ENCODE data around the gene CACNA1S. TPM values are rescaled to one million over a fixed set of nuclear protein-coding genes. Genes with fewer than 3 reads are reported as not detected.

The CACNA1S gene
- total RNA-seq, 2 donors from 2014 or later, result not detected

GRCh38 chr1:201105688-201106087 lies 6.5 kb downstream of the CACNA1S start:
- no peaks in the 10 kb centered on the region for H3K9me3 ChIP-seq (ENCODE audit: control insufficient read depth, low read length, poor library complexity, severe bottlenecking)
- Mint-ChIP-seq H3K27ac (no peak overlapping the region), H3K36me3 (ENCODE audit: low read depth) (no peaks in the 10 kb centered on the region), H3K4me1 (peaks cover 3% of the 10 kb centered on the region), H3K4me3 (no peak overlapping the region), H3K27me3 (peaks cover 10% of the 10 kb centered on the region)
- DNase-seq, result no peak
- ATAC-seq, result no peak

- H3K9me3 ChIP-seq (ENCODE audit: control insufficient read depth, low read length, poor library complexity, severe bottlenecking), result no peaks in the 10 kb centered on the region
- no peak overlapping the region for H3K27ac Mint-ChIP-seq
- H3K27me3 Mint-ChIP-seq, result peaks cover 15% of the 10 kb centered on the region
- DNase-seq (no peak), ATAC-seq (no peak)
- peaks cover 3% of the 10 kb centered on the region for H3K4me1 Mint-ChIP-seq
- H3K4me3 Mint-ChIP-seq, result no peak overlapping the region
- no peaks in the 10 kb centered on the region for H3K36me3 Mint-ChIP-seq (ENCODE audit: low read depth)
Measured at GRCh38 chr1:201104141-201104540, 8.1 kb downstream of the CACNA1S start.

- no peaks in the 10 kb centered on the region for H3K9me3 ChIP-seq (ENCODE audit: control insufficient read depth, low read length, poor library complexity, severe bottlenecking)
- Mint-ChIP-seq H3K4me3 (no peak overlapping the region), H3K27me3 (peaks cover 16% of the 10 kb centered on the region), H3K27ac (no peak overlapping the region), H3K4me1 (peaks cover 3% of the 10 kb centered on the region), H3K36me3 (ENCODE audit: low read depth) (no peaks in the 10 kb centered on the region)
- no peak for ATAC-seq
- DNase-seq, result no peak
Measured at GRCh38 chr1:201103666-201104065, 8.6 kb downstream of the CACNA1S start.

GRCh38 chr1:201100169-201100930 lies 11.9 kb downstream of the CACNA1S start:
- H3K36me3 Mint-ChIP-seq (ENCODE audit: low read depth), result peaks cover 5% of the 10 kb centered on the region
- peaks cover 8% of the 10 kb centered on the region for H3K4me1 Mint-ChIP-seq

DNA sequence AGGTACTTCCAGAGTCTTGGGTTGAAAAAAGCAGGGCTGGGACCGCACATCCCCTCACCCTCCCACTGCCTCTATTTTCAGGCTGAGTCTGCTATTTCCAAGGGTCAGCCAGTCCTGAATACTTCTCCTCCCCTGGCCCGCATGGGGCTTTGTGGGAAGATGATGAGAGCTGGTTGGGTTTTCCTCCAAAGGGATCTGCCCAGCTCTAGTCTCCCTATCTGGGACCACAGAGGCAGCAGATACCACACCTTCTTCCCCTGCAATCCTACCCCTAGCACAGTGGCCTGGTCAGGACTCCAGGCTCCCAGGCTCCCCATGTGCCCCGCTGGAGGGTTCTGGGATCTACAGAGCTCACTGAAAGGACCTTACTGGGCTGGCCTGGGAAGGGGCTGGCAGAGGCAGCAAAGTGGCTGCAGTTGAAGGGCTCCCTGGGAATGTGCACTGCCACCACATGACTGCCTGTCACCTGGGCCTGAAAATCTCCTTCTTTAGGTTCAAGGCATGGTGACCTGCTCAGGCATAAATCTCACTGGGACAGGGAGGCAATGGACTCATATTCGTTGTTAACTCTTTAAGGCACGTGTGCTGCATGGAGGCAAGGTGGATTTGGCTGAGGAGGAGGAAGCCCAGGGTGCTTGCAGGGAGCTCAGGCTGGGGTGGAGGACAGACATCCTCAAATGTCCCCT lies 13.1 kb downstream of the CACNA1S start:
- H3K9me3 ChIP-seq (ENCODE audit: control insufficient read depth, low read length, poor library complexity, severe bottlenecking), result no peaks in the 10 kb centered on the region
- Mint-ChIP-seq H3K36me3 (ENCODE audit: low read depth) (peaks cover 5% of the 10 kb centered on the region), H3K4me3 (no peak overlapping the region), H3K4me1 (peaks cover 8% of the 10 kb centered on the region), H3K27ac (no peak overlapping the region), H3K27me3 (peaks cover 49% of the 10 kb centered on the region)
- DNase-seq (no peak), ATAC-seq (no peak)

More at GRCh38 chr1:201100169-201100930, 11.9 kb downstream of the CACNA1S start:
- DNase-seq (no peak), ATAC-seq (no peak)
- no peaks in the 10 kb centered on the region for H3K9me3 ChIP-seq (ENCODE audit: control insufficient read depth, low read length, poor library complexity, severe bottlenecking)
- H3K27ac Mint-ChIP-seq, result no peak overlapping the region
- no peak overlapping the region for H3K4me3 Mint-ChIP-seq
- H3K27me3 Mint-ChIP-seq, result peaks cover 36% of the 10 kb centered on the region

- Mint-ChIP-seq H3K27ac (no peak overlapping the region), H3K36me3 (ENCODE audit: low read depth) (peaks cover 5% of the 10 kb centered on the region), H3K27me3 (peaks cover 55% of the 10 kb centered on the region), H3K4me3 (no peak overlapping the region), H3K4me1 (peaks cover 8% of the 10 kb centered on the region)
- DNase-seq (no peak), ATAC-seq (no peak)
- H3K9me3 ChIP-seq (ENCODE audit: control insufficient read depth, low read length, poor library complexity, severe bottlenecking), result no peaks in the 10 kb centered on the region
Measured at GRCh38 chr1:201096977-201097856, 15.0 kb downstream of the CACNA1S start.

- DNase-seq (no peak), ATAC-seq (no peak)
- no peak overlapping the region for H3K4me3 Mint-ChIP-seq
- H3K36me3 Mint-ChIP-seq (ENCODE audit: low read depth), result peaks cover 5% of the 10 kb centered on the region
- H3K27me3 Mint-ChIP-seq, result peaks cover 59% of the 10 kb centered on the region
- H3K27ac Mint-ChIP-seq, result no peak overlapping the region
- H3K4me1 Mint-ChIP-seq, result peaks cover 8% of the 10 kb centered on the region
- H3K9me3 ChIP-seq (ENCODE audit: control insufficient read depth, low read length, poor library complexity, severe bottlenecking), result no peaks in the 10 kb centered on the region
Measured at GRCh38 chr1:201096041-201096461, 16.2 kb downstream of the CACNA1S start.

GRCh38 chr1:201095581-201095980 lies 16.6 kb downstream of the CACNA1S start:
- H3K27ac Mint-ChIP-seq, result no peak overlapping the region
- no peak for DNase-seq
- peaks cover 8% of the 10 kb centered on the region for H3K4me1 Mint-ChIP-seq
- H3K4me3 Mint-ChIP-seq, result no peak overlapping the region
- H3K36me3 Mint-ChIP-seq (ENCODE audit: low read depth), result peaks cover 5% of the 10 kb centered on the region
- H3K9me3 ChIP-seq (ENCODE audit: control insufficient read depth, low read length, poor library complexity, severe bottlenecking), result no peaks in the 10 kb centered on the region
- no peak for ATAC-seq
- peaks cover 59% of the 10 kb centered on the region for H3K27me3 Mint-ChIP-seq

- Mint-ChIP-seq H3K27me3 (peaks cover 59% of the 10 kb centered on the region), H3K27ac (no peak overlapping the region), H3K36me3 (ENCODE audit: low read depth) (peaks cover 5% of the 10 kb centered on the region), H3K4me1 (peaks cover 8% of the 10 kb centered on the region), H3K4me3 (no peak overlapping the region)
- no peak for ATAC-seq
- no peak for DNase-seq
- no peaks in the 10 kb centered on the region for H3K9me3 ChIP-seq (ENCODE audit: control insufficient read depth, low read length, poor library complexity, severe bottlenecking)
Measured at GRCh38 chr1:201094832-201095231, 17.4 kb downstream of the CACNA1S start.

DNA sequence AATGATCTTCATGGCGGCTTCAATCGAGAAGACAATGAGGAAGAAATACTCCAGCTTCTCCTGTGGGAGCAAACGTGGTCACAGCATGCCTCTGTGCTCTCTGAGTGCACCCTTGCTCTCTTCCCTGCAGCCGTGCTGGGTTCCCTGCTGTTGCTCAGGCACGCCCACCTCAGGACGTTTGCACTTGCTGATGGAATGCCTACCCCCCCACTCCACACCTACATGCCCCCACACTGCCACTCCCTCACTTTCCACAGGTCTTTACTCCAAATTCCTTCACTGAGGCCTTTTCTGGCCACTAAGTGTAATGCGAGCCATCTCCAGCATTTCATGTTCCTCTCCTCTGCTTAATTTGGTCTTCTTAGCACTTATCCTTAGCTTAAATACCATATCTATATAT lies 18.3 kb downstream of the CACNA1S start:
- Mint-ChIP-seq H3K4me3 (no peak overlapping the region), H3K27ac (no peak overlapping the region), H3K36me3 (ENCODE audit: low read depth) (peaks cover 5% of the 10 kb centered on the region), H3K4me1 (peaks cover 8% of the 10 kb centered on the region), H3K27me3 (peaks cover 59% of the 10 kb centered on the region)
- DNase-seq, result no peak
- ATAC-seq, result no peak
- no peaks in the 10 kb centered on the region for H3K9me3 ChIP-seq (ENCODE audit: control insufficient read depth, low read length, poor library complexity, severe bottlenecking)

- no peaks in the 10 kb centered on the region for H3K9me3 ChIP-seq (ENCODE audit: control insufficient read depth, low read length, poor library complexity, severe bottlenecking)
- Mint-ChIP-seq H3K27ac (no peak overlapping the region), H3K27me3 (peaks cover 60% of the 10 kb centered on the region), H3K4me1 (peaks cover 8% of the 10 kb centered on the region), H3K36me3 (ENCODE audit: low read depth) (peaks cover 5% of the 10 kb centered on the region), H3K4me3 (no peak overlapping the region)
- ATAC-seq, result no peak
- DNase-seq, result no peak
Measured at GRCh38 chr1:201093561-201093960, 18.7 kb downstream of the CACNA1S start.

GRCh38 chr1:201092738-201093137 lies 19.5 kb downstream of the CACNA1S start:
- H3K36me3 Mint-ChIP-seq (ENCODE audit: low read depth), result peaks cover 3% of the 10 kb centered on the region
- DNase-seq (no peak), ATAC-seq (no peak)
- no peak overlapping the region for H3K4me3 Mint-ChIP-seq
- H3K27me3 Mint-ChIP-seq, result peaks cover 63% of the 10 kb centered on the region
- H3K9me3 ChIP-seq (ENCODE audit: control insufficient read depth, low read length, poor library complexity, severe bottlenecking), result no peaks in the 10 kb centered on the region
- peaks cover 5% of the 10 kb centered on the region for H3K4me1 Mint-ChIP-seq
- H3K27ac Mint-ChIP-seq, result no peak overlapping the region

- no peaks in the 10 kb centered on the region for H3K9me3 ChIP-seq (ENCODE audit: control insufficient read depth, low read length, poor library complexity, severe bottlenecking)
Measured at GRCh38 chr1:201091256-201091655, 21.0 kb downstream of the CACNA1S start.

More at GRCh38 chr1:201091256-201091655, 21.0 kb downstream of the CACNA1S start:
- DNase-seq (no peak), ATAC-seq (no peak)
- peaks cover 49% of the 10 kb centered on the region for H3K27me3 Mint-ChIP-seq
- H3K27ac Mint-ChIP-seq, result no peak overlapping the region
- H3K4me1 Mint-ChIP-seq, result no peaks in the 10 kb centered on the region
- no peak overlapping the region for H3K4me3 Mint-ChIP-seq
- H3K36me3 Mint-ChIP-seq (ENCODE audit: low read depth), result no peaks in the 10 kb centered on the region
